Brain pericyte (primary cell): ENCODE data around the gene CRACDL.

Source experiments
- DNase-seq: peaks from one replicate; pipeline ENCODE4 v3.0.0-alpha.2; 2012; ENCODE audit warnings: low read depth, low spot score

CRACDL gene

GRCh38 chr2:98751748-98752147, 184.3 kb downstream of the CRACDL start:
- DNase-seq, result no peak

DNA sequence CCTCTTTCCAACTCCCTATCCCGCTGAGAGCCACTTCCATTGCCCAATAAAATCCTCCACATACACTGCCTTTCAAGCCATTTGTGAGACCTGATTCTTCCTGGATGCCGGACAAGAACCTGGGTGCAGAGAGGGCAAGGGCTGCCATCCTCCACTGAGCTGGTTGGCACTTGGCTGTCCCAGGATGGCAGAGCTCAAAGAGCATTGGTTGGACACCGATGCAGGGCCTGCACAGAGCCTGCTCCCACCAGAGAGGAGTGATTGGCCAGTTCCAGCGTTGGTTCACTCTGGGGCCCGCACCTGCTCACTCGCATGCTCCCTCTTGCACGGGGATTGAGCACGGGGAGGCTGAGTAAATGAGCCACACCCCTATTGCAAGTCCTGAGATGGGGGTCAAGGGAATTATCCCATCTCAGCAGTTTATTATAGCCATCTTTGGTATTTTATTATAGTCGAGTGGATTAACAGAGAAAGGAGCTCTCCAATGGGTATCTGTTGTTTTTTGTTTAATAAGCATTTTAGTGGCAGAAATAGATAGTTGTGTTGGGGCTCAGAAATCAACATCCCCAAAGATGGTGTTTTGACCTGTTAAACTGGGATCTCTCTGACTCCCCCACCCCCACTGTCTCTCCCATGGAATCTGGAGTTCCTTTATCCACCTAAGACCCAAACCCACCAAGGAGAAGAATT, 185.3 kb downstream of the CRACDL start:
- DNase-seq, result no peak

- DNase-seq, result no peak
These were observed 187.0 kb downstream of the CRACDL start for GRCh38 chr2:98749066-98749450.

GRCh38 chr2:98748292-98749065, 187.5 kb downstream of the CRACDL start:
- DNase-seq, result no peak

DNA sequence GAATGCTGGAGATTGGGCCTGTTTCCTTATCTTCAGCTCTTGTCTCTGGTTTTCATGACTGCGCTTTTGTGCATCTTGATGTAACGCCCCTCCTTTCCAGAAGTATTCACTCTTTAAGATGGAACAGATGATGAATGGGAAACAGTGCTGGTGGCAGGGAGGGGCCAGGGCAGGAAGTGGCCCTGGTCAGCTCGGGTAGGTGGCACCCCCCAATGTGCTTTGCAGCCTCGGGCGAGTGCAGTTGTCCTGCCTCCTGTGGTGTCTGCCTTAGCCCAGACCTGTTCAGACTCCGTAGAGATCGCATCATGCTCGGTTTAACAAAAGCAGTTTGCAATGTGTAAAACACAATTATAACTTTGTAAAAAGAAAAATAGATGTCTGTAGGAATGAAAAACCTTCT, 188.1 kb downstream of the CRACDL start:
- no peak for DNase-seq

DNA sequence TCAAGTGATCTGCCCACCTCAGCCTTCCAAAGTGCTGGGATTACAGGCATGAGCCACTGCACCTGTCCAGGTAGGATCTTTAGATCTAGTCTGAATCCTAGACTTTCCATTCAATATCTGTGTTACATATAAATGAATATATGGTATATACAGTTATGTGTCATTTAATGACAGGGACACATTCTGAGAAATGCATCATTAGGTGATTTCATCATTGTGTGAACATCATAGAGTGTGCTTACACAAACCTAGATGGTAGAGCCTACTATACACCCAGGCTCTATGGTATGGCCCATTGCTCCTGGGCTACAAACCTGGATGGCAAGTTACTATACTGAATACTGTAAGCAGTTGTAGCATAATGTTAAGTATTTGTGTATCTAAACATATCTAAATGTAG, 189.6 kb downstream of the CRACDL start:
- DNase-seq, result no peak

- no peak for DNase-seq
These were observed 191.4 kb downstream of the CRACDL start for GRCh38 chr2:98744595-98744994.
